Limb (tissue), 2 donors: ENCODE measurements around the gene CATSPERZ.
"Not testable (repeated sequence)": the region's sequence is repeated elsewhere in the genome, so short reads cannot be mapped to it uniquely, and the experiment has no call there.

Source experiments
- DNase-seq, 2 donors: peaks; one replicate each; pipeline ENCODE4 v3.0.0-alpha.2; 2016; ENCODE audit errors: extremely low spot score in 2 of 2

CATSPERZ gene

DNA sequence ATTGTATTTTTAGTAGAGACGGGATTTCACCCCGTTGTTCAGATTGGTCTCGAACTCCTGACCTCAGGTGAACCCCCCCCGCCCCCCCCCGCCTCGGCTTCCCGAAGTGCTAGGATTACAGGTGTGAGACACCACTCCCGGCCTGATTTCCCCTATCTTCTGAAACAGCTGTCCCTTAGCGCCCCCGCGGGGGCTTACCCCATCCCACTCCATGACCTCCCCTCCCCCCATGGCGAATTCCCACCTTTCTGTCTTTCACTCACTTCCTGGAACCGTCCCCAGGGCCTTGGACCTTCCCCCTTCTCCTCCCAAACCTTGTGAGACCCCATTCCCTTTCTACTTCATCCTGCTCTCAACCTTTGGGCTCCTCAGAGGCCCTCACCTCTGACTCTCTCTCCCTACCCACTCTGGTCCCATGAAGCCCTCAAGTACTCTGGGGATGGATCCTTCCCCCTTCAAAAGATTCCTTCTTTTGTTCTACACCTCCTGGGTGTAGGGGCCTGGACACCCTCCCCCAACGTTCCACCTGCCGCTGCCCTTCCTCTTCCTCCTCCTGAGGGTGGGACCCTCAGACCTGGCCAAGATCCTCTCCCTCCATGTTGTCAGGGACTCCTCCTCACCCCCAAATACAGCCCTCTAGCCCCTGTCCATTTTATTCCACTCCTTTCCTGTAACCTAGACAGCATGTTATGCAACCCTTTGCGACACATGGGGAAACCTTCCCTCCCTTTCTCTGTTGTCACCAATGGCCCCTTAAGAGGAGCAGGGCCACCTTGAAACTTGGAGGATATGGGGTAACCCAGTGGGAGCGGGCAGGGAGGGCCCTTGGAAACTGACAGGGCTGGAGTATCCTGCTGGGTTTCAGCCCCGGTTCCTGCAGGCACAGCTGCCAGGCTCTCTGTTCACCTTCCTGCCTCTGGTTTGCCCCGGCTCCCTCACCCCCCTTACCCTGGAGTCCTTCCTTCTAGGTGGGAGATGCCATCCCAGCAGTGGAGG, 18.9 kb downstream of the CATSPERZ start:
- DNase-seq: peak in 1 of 2 donors; percentile 47

- no peak for DNase-seq
Measured at GRCh38 chr11:64320556-64320955, 20.4 kb downstream of the CATSPERZ start.

- DNase-seq: no peak
Measured at GRCh38 chr11:64321026-64321425, 20.9 kb downstream of the CATSPERZ start.

- no peak for DNase-seq
Measured at GRCh38 chr11:64321533-64321932, 21.4 kb downstream of the CATSPERZ start.

DNA sequence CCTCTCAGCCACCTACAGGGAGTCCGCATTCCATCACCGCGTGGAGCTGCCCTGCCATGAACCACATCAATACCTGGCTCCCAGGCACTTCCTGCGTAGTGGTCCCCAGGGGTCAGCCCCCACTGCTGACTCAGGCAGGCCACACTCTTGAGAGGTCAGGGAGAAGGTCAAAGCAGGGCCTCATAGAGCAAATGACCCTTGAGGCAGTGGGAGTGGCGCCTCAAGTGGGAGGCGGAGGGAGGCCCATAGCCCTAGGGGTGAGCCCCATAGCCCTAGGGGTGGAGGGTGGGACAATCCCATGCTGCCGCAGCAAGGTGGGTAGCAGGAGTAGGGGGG, 22.7 kb downstream of the CATSPERZ start:
- no peak for DNase-seq

- no peak for DNase-seq
Measured at GRCh38 chr11:64323373-64323772, 23.2 kb downstream of the CATSPERZ start.

DNA sequence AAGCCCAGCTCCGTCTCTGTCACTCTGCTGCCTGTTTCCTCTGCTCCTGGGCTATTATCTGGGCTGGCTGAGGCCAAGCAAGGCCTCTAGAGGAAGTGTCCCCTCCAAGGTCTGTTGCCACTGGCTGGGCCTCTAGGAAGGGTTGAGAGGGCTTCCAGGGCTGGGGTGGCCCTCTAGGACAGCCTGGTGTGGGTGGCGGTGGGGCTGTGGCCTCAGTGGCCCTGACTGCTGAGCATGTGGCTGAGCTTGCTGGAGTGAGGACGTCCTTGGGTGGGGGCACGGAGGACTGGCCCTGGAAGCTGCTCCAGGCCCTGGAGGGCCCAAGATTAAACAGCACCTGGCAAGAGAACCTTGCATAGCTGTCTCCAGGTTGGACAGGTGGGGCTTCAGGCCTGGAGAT, 23.8 kb downstream of the CATSPERZ start:
- not testable (repeated sequence) for DNase-seq

DNA sequence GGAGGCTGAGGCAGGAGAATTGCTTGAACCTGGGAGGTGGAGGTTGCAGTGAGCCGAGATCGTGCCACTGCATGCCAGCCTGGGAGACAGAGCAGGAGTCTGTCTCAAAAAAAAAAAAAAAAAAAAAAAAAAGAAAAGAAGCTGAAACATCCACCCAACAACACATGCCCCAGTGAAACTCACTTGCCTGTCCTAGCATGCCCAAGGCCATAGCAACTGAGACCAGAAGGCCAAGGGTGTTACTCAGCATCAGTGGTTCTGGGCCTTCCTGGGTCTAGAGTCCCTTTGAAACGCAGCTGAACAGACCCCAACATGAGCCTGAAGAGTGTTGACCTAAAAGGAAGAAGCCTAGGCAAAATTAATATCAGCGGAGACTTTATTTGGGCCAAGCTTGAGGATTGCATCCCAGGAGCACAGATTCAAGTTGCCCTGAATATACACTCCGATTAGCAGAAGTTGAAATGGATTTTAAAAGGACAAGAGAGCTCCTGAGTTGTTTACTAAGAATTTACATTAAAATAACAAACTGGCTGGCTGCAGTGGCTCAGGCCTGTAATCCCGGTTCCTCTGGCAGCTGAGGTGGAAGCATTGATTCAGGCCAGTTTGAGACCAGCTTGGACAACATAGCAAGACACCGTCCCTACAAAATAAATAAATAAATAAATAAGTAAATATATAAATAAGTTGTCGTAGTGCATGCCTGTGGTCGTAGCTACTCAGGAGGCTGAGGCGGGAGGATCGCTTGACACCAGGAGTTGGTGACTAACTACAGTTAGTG, 24.7 kb downstream of the CATSPERZ start:
- DNase-seq: no peak

DNA sequence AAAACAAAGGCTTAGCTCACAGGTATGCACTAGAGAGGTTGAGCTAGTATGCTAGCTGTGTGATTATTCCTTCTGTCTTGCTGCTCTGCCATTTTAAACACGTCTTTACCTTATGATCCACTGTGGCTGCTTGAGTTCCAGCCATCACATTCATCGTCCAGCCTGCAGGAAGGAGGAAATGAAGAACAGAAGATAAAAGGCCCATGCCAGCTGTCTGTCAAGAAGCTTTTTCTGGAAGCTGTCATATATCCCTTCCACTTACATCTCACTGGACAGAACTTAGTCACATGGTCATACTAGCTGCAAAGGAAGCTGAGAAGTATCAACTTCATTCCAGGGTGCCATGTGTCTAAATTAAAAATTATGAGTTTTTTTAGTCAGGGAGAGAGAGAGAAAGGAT, 27.2 kb downstream of the CATSPERZ start:
- DNase-seq: no peak

GRCh38 chr11:64327993-64328392, 27.8 kb downstream of the CATSPERZ start:
- DNase-seq: no peak

DNA sequence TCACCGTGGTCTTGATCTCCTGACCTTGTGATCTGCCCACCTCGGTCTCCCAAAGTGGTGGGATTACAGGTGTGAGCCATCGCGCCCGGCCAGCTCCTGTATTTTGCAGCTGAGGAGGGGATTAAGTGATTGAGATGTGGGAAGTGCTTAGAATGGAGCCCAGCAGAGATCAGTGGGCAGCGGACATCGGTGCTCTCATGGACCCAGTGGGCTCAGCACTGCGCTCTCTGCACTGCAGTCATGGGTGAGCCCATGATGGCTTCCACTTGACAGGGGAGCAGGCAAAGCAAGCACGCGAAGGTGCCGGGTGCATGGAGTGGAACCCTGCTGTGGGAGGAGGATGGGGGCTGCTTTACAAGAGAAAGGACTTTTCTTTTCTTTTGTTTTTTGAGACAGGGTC, 30.7 kb downstream of the CATSPERZ start:
- DNase-seq: no peak

DNA sequence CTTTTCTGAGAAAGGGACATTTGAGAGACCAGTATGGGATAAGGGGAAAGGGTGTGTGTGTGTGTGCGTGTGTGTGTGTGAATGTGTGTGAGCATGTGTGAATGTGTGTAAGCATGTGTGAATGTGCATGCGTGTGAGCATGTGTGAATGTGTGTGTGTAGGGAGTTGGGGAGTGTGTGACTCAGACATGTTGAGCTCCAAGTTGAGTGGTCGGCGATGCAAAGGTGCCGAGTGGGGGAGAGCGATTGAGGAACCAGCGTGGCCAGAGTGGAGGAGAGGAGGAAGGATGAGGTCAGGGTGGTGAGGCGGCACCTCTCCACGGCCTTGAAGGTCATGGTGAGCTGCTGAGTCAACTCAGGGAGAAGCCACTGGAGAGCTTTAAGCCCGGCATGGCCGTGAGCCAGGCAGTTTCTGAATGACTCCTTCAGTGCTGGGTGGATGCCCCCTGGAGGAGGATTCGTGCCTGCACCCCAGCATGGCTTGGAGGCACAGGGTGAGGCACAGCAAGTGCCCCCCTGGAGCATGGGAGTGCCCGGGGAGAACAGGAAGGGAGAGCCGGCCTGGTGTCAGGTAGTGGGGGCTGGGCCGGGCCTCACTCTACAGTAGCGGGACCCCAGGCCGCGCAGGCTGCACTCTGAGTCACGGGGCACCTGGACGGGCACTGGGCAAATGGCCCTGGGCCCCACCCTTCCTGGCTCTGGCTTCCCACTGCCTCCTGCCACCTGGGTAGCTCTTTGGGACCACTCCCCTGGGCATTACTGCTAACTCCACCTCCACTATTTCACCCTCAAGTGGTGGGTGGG, 31.6 kb downstream of the CATSPERZ start:
- DNase-seq: no peak

DNA sequence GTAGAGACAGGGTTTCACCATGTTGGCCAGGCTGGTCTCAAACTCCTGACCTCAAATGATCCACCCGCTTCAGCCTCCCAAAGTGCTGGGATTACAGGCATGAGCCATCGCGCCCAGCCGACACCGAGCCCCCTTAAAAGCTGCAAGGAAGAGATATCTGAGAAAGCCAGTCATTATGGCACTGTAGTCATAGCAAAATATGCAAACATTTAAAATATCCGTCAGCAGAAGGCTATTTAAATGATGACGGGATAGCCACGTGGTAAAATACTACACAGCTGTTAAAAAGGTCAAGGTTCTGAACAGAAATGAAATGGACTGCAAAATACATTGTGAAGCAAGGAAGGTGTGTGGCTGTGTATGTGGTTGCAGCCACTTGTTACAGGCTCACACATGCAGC, 33.4 kb downstream of the CATSPERZ start:
- no peak for DNase-seq

GRCh38 chr11:64334764-64335735, 34.9 kb downstream of the CATSPERZ start:
- DNase-seq: no peak

DNA sequence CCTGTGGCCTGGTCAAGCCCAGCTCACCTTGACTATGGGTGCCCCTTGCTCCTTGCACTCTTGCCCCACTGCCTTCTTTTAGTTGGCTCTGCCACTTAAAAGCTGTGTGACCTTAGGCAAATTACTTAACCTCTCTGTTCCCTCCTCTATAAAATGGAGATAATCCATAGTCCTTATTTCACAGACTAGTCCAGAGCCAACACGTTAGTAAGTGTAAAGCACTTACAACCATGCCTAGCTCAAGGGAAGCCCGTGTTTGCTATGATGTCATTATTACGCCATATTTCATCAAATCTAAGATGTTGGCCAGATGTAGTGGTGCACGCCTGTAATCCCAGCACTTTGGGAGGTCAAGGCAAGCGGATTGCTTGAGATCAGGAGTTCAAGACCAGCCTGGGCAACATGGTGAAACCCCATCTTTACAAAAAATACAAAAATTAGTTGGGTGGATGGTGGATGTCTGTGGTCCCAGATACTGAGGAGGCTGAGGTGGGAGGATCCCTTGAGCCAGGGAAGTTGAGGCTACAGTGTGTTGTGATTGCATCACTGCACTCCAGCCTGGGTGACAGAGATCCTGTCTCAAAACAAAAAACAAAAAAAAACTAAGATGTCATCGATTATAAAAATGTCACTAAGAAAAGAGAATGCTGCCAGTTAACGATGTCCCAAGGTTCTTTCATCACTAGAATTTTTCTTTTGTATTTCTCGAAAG, 37.5 kb downstream of the CATSPERZ start:
- DNase-seq: no peak

DNA sequence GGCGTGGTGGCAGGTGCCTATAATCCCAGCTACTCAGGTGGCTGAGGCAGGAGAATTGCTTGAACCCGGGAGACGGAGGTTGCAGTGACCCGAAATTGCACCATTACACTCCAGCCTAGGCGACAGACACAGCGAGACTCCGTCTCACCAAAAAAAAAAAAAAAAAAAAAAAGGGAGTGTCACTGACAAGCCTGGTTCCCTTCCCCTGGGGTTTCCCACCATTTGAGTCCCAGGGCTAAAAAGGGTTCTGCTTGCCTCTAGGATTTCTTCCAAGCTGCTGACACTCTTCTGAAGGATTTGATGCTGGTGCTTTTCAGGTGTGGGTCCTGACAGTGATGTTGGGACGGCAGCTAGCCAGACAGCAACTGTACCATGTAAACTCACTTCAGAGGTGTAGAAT, 38.6 kb downstream of the CATSPERZ start:
- DNase-seq: no peak

GRCh38 chr11:64339286-64339685, 39.1 kb downstream of the CATSPERZ start:
- no peak for DNase-seq

DNA sequence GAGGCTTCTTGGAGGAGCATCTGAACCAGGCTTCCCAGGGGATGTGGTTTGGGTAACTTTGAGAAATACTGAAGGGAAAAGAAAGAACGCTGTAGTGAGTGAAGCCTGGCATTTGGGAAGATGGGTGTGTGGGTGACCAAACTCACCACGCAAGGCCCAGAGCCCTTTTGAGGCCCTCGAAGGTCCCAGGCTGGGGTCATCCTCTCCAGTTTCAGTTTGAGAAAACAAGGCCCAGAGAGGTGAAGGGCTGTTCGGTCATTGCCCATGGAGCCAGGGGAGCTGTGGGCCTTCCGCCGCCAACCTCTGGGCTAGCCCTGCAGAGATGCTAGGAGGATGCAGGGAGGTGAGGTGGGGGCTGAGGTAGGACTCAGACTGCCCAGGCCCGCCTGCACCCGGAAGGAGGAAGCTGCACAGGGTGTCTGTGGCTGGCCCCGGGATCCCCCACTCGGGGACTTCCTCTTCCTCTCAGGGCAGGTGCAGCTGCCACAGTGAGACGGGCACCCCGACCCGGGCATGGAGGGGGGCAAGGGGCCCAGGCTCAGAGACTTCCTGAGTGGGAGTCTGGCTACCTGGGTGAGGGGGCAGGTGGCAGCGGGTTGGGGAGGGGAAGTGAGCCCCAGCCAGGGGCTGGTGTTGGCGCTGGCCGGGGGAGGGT, 39.7 kb downstream of the CATSPERZ start, which contains the start of gene CCDC88B:
Gene CCDC88B, plus strand, starts transcription at position 451 of the 655 bp plus-strand sequence. Its CDS starts 63 bp downstream, at position 514.
- DNase-seq: no peak

GRCh38 chr11:64340671-64341335, 40.6 kb downstream of the CATSPERZ start:
- DNase-seq: peak in 1 of 2 donors; percentile 62
